22Rv1 (cell line): Measurements from ENCODE around the gene SMIM35.

Experiments
- ZFX ChIP-seq: fragments of 450-650 bp; IDR thresholded peaks from 2 replicates; pipeline ENCODE4 v1.6.1; 2017; ENCODE audit warnings: antibody characterized with exemption, borderline replicate concordance
- TF ChIP-seq, protein P1 (sequence below): fragments of 450-650 bp; IDR thresholded peaks from 2 replicates; pipeline ENCODE4 v1.5.1; 2017; ENCODE audit warnings: mild to moderate bottlenecking

DNA sequence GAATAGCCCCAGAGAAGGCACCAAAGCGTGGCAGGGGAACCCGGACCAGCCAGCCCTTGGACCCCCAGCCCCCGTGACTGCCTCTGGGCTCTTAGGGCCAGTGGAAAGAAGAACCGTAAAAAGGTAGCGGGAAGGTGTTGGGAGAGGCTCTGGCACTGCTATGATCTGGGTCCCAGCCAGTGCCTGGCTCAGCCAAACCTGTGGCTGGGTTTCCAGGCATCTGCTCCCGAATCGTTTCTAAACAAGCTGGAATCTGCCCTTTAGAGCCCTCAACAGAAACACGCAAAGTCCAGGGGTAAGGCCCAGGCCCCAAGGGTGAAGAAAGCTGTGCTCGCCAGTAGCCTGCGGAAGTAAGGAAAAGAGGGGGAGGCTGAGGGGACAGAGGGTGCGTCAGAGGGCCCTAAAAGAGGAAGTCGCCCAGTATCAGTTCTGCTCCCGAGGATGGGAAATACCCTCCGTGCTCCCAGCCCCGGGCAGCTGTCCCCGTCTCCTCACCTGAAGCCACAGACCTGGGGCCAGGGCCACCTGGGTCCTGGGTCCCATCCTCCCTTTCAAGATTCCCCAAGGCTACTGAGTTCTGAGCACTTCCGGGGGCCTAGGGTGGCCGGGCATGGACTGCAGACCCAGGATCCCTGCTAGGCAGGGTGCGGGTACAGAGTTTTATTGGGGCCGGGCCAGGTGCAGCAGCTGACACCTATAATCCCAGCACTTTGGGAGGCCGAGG, 75.9 kb downstream of the SMIM35 start:
- TF ChIP-seq, protein P1, sequence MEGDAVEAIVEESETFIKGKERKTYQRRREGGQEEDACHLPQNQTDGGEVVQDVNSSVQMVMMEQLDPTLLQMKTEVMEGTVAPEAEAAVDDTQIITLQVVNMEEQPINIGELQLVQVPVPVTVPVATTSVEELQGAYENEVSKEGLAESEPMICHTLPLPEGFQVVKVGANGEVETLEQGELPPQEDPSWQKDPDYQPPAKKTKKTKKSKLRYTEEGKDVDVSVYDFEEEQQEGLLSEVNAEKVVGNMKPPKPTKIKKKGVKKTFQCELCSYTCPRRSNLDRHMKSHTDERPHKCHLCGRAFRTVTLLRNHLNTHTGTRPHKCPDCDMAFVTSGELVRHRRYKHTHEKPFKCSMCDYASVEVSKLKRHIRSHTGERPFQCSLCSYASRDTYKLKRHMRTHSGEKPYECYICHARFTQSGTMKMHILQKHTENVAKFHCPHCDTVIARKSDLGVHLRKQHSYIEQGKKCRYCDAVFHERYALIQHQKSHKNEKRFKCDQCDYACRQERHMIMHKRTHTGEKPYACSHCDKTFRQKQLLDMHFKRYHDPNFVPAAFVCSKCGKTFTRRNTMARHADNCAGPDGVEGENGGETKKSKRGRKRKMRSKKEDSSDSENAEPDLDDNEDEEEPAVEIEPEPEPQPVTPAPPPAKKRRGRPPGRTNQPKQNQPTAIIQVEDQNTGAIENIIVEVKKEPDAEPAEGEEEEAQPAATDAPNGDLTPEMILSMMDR = no peak
- TF ChIP-seq ZFX = no peak
